OCI-LY3 (cell line): ENCODE data around the gene IGSF22.
"Not testable (repeated sequence)": the region's sequence is repeated elsewhere in the genome, so short reads cannot be mapped to it uniquely, and the experiment has no call there.

ENCODE experiments used
- H2AFZ ChIP-seq: fragments of 200-600, 300-600 bp; shearing (Covaris generic); 2 replicates; pipeline ENCODE4 v1.6.0; 2014; ENCODE audit warnings: antibody characterized with exemption, low read depth, low read length
- H3K27ac ChIP-seq: fragments of 200-600, 300-600 bp; sonication (generic); 2 replicates; pipeline ENCODE4 v1.5.1; 2014; ENCODE audit warnings: mild to moderate bottlenecking, low read length, moderate library complexity, mixed read lengths
- H3K27me3 ChIP-seq: fragments of 200-600, 300-600 bp; sonication (generic); 2 replicates; pipeline ENCODE4 v1.6.1; 2014; ENCODE audit warnings: low read depth, low read length, mixed read lengths
- H3K36me3 ChIP-seq: fragments of 200-600, 300-600 bp; sonication (generic); replicated peaks from 2 replicates; pipeline ENCODE3; 2014; ENCODE audit warnings: low read depth, low read length, mixed read lengths
- H3K4me1 ChIP-seq: fragments of 300-600, 200-600 bp; sonication (generic); 2 replicates; pipeline ENCODE4 v1.6.1; 2014; ENCODE audit warnings: low read length, mixed read lengths
- H3K4me2 ChIP-seq: fragments of 200-600, 300-600 bp; sonication (generic); 2 replicates; pipeline ENCODE4 v1.6.1; 2014; ENCODE audit warnings: low read length, mixed read lengths
- H3K4me3 ChIP-seq: fragments of 300-600, 200-600 bp; sonication (generic); 2 replicates; pipeline ENCODE4 v1.5.1; 2014; ENCODE audit warnings: antibody characterized with exemption, mild to moderate bottlenecking, low read length, moderate library complexity
- H3K79me2 ChIP-seq: fragments of 300-600, 200-600 bp; shearing (Covaris generic); 2 replicates; pipeline ENCODE4 v1.6.1; 2014; ENCODE audit warnings: mild to moderate bottlenecking, low read length, mixed read lengths
- H3K9ac ChIP-seq: fragments of 300-600, 200-600 bp; shearing (Covaris generic); 2 replicates; pipeline ENCODE4 v1.6.0; 2014; ENCODE audit warnings: mild to moderate bottlenecking, low read length, moderate library complexity
- H3K9me3 ChIP-seq: fragments of 200-600, 300-600 bp; shearing (Covaris generic); 2 replicates; pipeline ENCODE4 v1.6.1; 2014; ENCODE audit warnings: low read length, mixed read lengths; ENCODE audit not compliant: insufficient read depth
- H4K20me1 ChIP-seq: fragments of 200-600, 300-600 bp; sonication (generic); 2 replicates; pipeline ENCODE4 v1.6.1; 2016; ENCODE audit warnings: low read length, mixed read lengths; ENCODE audit not compliant: insufficient read depth
- CTCF ChIP-seq: fragments of 200-600, 300-600 bp; sonication (generic); IDR thresholded peaks from 2 replicates; pipeline ENCODE4 v1.5.1; 2014; ENCODE audit warnings: antibody characterized with exemption, low read length, low read depth
- EZH2phosphoT487 ChIP-seq: fragments of 200-600 bp; shearing (Covaris generic); IDR thresholded peaks from 2 replicates; pipeline ENCODE4 v1.6.1; 2018; ENCODE audit warnings: antibody characterized with exemption, mixed run types, low read depth

Gene IGSF22

DNA sequence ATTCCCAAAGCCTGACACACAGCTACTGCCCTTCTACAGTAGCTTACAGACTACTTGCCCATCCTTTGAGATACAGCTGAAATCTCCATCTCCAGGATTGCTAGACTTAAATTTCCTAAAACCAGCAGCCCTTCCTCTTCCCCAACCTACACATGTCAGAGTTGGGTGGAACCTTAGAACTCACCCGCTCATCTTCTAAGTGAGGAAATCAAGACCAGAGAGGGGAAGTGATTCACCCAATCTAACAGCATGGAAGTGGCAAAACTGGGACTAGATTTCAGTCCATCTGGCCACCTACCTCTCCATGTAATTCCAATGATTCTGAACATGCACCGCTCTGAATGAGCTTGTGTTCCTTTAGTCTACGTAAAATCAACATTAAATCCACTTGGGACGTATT, 28.4 kb downstream of the IGSF22 start:
- Histone ChIP-seq H3K4me3 (no peak overlapping the region), H3K4me1 (peaks cover 26% of the 10 kb centered on the region), H3K36me3 (no peaks in the 10 kb centered on the region), H2AFZ (no peak overlapping the region), H3K4me2 (no peak overlapping the region), H3K9ac (no peak overlapping the region), H3K9me3 (no peaks in the 10 kb centered on the region), H4K20me1 (no peaks in the 10 kb centered on the region), H3K79me2 (no peaks in the 10 kb centered on the region), H3K27ac (no peak overlapping the region), H3K27me3 (peaks cover 31% of the 10 kb centered on the region)
- TF ChIP-seq EZH2phosphoT487 (no peak), CTCF (no peak)

- Histone ChIP-seq H3K27ac (no peak overlapping the region), H3K79me2 (no peaks in the 10 kb centered on the region), H3K4me3 (no peak overlapping the region), H3K4me2 (no peak overlapping the region), H3K9me3 (no peaks in the 10 kb centered on the region), H3K4me1 (peaks cover 26% of the 10 kb centered on the region), H3K9ac (no peak overlapping the region), H2AFZ (no peak overlapping the region), H4K20me1 (no peaks in the 10 kb centered on the region), H3K36me3 (no peaks in the 10 kb centered on the region), H3K27me3 (peaks cover 32% of the 10 kb centered on the region)
- TF ChIP-seq CTCF (no peak), EZH2phosphoT487 (no peak)
These were observed 29.3 kb downstream of the IGSF22 start for GRCh38 chr11:18696638-18697225.

DNA sequence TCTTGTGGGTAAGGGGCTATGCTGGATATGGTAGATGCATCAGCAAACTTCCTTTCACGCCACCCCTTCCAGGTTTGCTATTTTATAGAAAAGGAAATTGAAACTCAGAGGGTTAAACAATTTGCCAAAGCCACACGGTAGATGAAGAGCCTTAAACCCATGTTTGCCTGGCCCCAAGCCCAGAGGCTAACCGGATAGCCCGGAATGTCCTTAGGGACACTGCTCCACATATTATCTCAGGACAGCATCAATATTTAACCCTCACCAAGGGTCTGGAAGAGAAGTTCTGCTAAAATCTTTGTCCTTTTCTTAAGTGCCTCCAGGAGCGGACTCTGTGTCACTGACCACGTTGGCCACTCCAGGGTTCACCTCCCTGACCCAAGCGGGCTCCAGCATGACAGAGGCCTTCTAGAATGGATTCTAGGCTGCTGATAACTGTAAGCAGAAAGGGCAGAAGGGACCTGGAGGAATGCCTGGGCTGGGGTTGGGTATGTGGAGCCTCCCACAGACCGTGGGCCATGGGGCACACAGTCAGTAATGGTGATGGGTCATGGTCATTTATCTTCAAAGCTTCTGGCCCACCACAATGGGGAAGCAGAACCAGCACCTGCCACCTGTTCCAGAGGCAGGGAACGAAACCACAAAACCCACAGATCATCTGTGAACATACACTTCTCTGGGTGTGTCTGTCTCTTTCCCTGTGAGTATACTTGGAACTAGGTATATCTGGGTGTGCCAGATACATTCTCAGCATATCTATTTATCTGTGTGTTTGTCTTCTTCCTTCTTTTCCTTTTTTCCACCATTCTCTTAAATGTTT, 32.8 kb downstream of the IGSF22 start:
- Histone ChIP-seq H2AFZ (no peak overlapping the region), H3K27me3 (peaks cover 24% of the 10 kb centered on the region), H3K27ac (no peak overlapping the region), H4K20me1 (no peaks in the 10 kb centered on the region), H3K36me3 (no peaks in the 10 kb centered on the region), H3K9me3 (no peaks in the 10 kb centered on the region), H3K4me2 (no peak overlapping the region), H3K9ac (no peak overlapping the region), H3K79me2 (no peaks in the 10 kb centered on the region), H3K4me3 (no peak overlapping the region), H3K4me1 (peaks cover 11% of the 10 kb centered on the region)
- TF ChIP-seq CTCF, result no peak

DNA sequence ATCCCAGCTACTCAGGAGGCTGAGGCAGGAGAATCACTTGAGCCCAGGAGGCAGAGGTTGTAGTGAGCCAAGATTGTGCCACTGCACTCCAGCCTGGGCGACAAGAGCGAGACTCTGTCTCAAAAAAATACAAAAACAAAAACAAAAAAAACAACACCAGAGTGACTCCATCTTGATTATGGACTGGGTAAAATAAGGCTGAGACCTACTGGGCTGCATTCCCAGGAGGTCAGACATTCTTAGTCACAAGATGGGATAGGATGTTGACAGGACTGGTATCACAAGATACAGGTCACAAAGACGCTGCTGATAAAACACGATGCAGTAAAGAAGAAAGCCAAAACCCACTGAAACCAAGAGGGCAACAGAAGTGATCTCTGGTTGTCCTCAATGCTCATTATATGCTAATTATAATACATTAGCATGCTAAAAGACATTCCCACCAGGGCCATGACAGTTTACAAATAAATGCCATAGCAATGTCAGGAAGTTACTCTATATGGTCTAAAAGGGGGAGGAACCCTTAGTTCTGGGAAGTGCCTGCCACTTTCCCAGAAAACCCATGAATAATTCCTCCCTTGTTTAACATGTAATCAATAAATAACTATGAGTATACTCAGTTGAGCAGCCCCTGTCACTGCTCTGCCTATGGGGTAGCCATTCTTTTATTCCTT, 34.4 kb downstream of the IGSF22 start:
- Histone ChIP-seq H3K27me3 (0 out of 2 replicates have a peak, but pooled peaks cover 13% of the 10 kb centered on the region), H3K4me1 (peaks cover 11% of the 10 kb centered on the region)
- not testable (repeated sequence) for H2AFZ ChIP-seq, H3K79me2 ChIP-seq, H3K9ac ChIP-seq, H3K9me3 ChIP-seq, H3K27ac ChIP-seq, H3K36me3 ChIP-seq, H4K20me1 ChIP-seq, H3K4me2 ChIP-seq, H3K4me3 ChIP-seq
